HG03064 (cell line): Measurements from ENCODE around the gene RBP4.

Experiments
- ATAC-seq: cut with Tn5 transposase; IDR thresholded peaks from one replicate; pipeline ENCODE4 v1.9.1; 2021; ENCODE audit warnings: low read depth; ENCODE audit not compliant: unreplicated experiment

The RBP4 gene

DNA sequence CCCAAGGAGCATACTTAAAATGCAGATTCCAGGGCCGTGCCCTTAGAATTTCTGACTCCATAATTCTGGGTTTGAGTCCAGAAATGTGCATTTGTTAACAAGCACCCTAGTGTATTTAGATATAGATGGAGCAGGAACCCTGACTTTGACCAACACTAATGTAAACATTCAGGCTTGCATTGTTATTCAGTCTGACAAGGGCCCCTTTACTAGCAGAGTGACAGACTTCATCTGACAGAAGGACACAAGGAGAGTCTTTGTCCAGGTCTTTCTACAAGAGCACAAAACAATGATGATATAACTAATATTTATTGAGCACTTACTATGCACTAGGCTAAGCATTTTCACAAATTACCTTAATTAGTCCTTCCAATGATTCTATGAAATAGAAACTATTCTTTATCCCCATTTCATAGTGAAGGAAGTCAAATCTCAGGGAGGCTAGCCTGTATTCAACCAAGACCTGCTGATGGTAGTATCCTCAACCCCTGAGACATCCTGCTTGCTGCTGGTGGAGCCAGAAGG is 3.9 kb downstream of the RBP4 start:
- ATAC-seq = no peak

GRCh38 chr10:93596539-93596938 is 4.5 kb downstream of the RBP4 start:
- ATAC-seq = no peak

DNA sequence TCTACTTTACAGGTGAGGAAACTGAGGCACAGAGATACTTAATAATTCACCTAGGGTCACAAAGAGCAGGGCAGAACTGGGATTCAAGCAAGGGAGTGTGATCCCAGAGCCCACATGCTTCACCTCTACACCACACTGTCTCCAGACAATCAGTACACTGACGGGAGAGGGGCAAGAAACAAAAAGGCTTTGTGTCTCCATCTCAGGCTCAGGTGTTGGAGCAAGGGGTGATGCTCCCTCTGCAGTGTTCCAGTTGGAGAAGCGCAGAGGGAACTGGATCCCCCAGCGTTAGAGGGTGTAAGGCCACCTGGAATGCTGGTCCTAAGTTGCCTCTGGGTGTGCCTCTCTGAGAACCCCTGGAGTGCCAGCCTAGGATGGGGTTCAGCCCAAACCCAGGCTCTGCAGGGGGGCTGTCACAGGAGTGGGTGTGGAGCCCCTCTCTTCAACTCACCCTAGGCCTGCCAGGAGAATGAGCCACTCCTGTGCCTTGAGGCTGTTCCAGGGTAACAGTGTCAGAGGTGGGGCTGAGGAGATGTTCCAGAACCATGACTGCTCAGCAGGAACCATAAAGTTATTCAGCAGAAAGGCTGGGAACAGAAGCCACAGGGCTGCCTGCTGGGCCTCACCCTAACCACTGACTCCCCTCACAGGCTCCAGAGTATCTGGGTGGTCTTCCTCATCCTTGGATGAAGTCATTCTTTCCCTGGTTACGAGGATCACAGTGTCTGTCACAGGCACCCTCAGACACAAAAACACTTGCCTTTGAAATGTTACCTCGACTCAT is 5.5 kb downstream of the RBP4 start:
- ATAC-seq = no peak

DNA sequence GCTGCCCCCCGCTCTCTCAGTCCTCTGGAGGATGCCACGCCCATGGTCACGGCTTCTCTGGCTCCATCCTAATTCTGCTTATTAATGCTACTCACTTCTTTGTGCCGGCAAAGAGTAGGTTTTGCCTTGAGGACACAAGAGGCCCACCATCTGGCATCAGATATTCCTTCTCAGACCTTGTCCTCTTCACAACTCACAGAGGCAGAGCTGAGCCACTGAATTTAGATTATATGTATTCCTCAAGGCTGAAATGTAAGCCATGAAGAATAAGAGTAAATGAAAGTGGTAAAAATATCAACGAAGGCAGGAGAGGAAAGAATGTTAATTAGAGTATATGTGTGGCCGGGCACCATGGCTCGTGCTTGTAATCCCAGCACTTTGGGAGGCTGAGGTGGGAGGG is 6.5 kb downstream of the RBP4 start:
- no peak for ATAC-seq

DNA sequence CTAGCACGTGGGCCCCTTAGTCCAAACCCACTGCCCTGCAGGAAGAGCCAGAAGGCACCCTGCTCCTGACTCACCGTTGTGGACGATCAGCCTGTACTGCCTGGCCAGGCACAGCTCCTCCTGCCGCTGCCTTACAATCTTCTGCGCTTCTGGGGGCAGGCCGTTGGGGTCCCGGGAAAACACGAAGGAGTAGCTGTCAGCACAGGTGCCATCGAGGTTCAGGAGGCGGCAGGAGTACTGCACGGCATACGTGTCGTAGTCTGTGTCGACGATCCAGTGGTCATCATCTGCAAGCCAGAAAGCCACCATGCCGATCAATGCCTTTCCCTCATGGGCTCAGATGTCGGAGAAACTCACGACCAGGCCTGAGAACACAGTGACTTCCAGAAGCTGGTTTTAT is 7.3 kb downstream of the RBP4 start:
- ATAC-seq = no peak

GRCh38 chr10:93593254-93593653 is 7.8 kb downstream of the RBP4 start:
- no peak for ATAC-seq

DNA sequence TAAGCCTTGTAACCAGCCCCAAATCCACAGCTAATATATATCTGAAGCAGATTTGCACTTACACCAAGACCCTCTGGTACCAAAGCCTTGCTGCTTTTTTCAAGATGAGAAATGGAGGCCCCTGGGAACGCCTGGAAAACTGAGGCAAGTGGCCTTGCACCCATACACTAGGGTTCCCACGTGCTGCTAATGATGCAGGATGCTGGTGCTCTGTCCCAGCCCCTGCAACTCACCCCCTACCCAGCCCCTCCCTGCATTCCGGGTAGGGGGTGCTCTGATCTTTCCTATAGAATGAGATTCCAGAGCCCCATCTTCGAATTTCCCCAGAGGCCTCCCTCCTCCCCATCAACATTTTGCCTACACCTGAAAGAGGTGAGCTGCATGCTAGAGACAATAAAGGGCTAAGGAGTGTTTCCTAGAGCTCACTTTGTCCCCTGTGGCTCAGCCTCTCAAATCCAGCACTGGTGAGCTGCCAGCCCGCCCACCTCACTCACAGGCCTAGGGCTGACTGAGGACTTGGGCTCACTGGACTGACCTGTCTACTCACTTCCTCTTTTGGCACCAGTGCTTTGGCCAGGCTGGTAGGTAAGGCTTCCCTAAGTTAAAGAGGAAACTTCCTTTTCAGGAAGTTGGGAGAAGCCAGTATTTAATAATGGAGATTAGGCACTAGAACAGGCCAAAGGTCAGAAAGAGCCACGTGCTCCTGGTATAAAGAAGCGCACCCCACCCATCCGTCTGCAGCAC is 9.8 kb downstream of the RBP4 start:
- no peak for ATAC-seq

GRCh38 chr10:93590638-93591037 is 10.4 kb downstream of the RBP4 start:
- no peak for ATAC-seq

DNA sequence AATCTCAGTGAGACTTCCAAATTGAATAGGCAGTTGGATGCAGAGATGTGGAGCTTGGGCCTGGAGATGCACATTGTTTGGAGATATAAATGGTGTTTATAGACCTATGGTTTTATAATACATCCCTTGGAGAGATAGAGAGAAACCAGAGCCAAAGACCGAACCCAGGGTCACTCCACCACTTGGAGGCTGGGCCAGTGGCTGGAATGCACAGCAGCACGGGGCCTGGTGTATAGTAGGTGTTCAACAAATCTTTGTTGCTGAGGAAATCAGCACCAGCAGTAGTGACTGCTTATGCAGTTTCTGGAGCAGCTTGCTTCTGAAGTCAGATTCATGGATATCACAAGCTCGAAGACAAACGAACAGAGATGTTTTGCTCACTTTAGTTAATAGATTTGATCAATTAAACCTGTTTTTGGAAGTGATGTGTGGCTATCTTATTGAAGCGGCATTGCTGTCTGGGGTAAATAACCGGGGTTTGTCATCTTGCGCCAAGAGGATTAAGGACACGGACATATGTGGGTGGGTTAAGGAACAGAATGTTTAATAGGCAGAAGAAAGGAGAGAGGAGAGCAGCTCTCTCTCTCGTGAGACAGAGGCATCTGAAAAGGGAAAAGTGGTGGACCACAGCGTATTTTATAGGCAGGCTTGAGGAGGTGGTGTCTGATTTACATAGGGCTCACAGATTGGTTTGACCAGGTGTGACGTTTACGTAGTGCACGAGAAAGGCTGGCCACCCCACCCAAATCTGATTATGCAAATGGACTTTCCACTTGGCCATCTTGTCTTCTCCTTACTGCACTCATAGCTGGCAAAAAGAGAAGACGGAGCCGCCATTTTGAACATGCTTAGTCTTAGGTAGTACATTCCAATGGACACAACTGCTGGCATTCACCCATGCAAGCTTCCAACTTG is 11.1 kb downstream of the RBP4 start:
- no peak for ATAC-seq

- ATAC-seq = no peak
These were observed 16.6 kb downstream of the RBP4 start for GRCh38 chr10:93584445-93584844.

- no peak for ATAC-seq
These were observed 20.2 kb downstream of the RBP4 start for GRCh38 chr10:93580828-93581227.

DNA sequence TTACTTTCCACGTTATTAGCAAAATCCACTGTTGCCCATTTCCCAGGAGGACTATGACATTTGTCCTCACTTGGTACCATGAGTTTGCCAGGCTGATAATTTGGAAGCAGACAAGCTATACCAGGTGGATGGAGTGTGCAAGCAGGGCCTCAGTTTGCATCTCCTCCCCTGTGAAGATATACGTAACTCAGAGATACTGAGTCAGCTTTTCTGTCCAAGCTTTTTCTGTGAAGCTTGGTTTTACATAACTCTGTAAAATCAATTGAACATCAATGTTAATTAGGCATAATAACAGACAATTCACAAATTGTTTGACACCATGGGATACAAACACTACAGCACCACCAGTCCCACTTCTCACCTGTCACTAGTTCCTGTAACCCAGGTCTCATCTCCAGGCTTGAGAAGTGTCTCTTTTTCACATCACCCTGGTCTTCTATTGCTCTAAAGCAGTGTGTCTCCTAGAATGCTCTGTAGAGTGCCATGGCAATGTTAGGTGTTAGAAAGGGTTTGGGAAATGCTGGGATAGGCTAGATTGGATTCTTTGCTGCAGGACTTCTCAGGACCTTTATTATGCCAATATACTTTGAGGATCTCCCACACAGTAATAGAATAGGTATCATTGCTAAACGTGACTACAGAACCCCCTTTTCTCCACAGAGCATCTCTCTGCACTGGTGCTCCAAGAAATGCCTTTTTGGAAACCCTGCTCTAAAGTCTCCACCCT is 20.9 kb downstream of the RBP4 start:
- no peak for ATAC-seq

DNA sequence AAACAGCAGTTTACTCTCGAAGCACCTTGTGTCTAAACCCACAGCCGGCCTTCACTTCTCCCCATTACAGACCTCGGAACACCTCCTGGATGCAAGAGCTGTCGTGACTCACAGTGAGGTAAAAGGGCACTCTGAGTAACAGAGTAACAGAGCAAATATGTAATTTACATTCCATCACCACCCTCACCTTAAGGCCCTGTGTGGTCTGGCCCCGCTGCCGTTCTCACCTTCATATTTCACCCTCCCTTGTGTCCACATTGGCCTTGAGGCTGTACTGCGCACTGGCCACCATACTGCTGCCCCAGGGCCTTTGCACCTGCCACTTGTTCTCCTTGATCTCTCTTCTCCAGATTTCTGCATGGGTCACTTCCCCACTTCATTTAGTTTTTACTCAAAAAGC is 21.9 kb downstream of the RBP4 start:
- ATAC-seq = no peak

DNA sequence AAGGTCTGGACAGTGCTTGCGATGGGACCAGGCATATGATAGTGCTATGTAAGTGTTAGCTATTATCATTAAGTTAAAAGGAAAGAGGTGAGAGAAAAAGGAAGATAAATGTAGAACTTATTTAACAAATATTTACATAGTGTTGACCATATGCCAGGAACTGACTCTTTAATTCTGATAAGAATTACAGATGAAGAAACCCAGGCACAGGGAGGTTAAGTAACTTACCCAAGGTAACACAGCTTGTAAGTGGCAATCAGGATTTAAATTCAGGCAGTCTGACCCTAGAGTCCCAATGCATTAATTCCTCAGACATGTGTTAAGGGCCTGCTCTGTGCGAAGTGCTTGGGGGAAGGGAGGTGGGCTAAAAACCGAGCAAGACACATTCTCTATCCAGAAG is 23.5 kb downstream of the RBP4 start:
- no peak for ATAC-seq

GRCh38 chr10:93576888-93577287 is 24.1 kb downstream of the RBP4 start:
- ATAC-seq = no peak

GRCh38 chr10:93573924-93574323 is 27.1 kb downstream of the RBP4 start:
- ATAC-seq = no peak

GRCh38 chr10:93573051-93573909 is 27.8 kb downstream of the RBP4 start:
- no peak for ATAC-seq

DNA sequence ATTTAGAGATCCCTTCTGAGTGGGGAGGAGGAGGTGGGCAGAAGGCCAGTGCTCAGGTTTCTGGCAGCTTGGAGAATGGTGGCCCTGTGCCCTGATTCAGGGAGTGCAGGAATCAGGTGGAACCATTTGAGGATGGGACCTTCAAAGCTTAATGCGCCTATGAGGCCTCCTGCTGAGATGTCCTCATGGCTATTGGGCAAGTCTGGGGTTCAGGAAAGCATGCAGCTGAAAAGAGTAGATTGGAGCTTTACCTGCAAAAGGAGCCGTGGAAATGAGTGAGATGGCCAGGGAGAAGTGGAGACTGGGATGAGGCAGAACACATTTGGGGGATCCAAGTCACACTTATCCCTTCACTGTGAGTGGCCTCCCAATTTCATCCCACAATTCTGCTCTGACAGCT is 28.4 kb downstream of the RBP4 start:
- ATAC-seq = no peak

DNA sequence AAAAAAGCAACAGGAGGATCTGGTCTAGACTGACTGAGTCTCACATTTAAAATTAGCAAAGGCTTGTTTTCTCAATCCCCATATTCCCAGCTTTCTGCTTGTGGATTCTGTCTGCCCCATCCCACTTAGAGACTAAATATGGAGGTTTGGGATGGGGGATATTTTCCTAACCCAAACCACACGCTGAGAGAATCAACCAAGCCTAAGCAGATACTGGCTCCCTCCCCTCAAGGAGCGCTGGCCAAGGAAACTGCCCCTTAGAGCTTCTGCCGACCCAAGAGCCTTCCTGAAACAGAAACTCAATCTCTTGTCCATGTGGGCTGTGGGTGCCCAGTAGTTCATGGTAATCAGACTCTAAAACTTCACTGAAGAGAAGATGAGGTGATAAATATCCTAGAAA is 30.7 kb downstream of the RBP4 start:
- no peak for ATAC-seq

DNA sequence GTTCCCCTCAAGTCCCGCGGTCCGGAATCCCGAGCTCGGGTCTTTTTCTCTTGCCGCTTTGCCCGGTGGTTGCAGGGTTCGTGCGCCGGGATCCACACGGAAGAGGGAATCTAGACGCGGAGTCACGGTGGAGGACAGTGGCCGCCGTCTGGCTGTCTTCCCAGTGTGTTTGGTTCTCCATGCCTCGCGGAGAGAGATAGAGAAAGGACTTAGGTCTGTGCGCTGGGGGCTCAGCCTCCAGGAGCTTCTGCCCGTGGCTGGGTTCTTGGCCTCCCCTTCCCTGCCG is 33.0 kb downstream of the RBP4 start:
- no peak for ATAC-seq
